HEK293 (cell line): Measurements from ENCODE around the gene PFDN1.

ENCODE experiments used
- CTCF ChIA-PET: fragments of 350-600 bp; formaldehyde crosslinking; extraction: SDS; loops from one replicate; lab custom pipeline; 2021; ENCODE audit warnings: antibody characterized with exemption; lab: Yijun Ruan, JAX
- POLR2A ChIA-PET: fragments of 300-600 bp; formaldehyde crosslinking; extraction: SDS; loops from one replicate; lab custom pipeline; 2020; ENCODE audit warnings: antibody characterized with exemption, inconsistent platforms; lab: Yijun Ruan, JAX
- H3K27ac ChIP-seq: fragments of 200-500 bp; sonication (Bioruptor generic); 2 replicates; pipeline ENCODE4 v1.5.1; 2014; ENCODE audit warnings: low read depth, low read length, control low read depth, inconsistent platforms; ENCODE audit errors: extremely low read depth
- H3K36me3 ChIP-seq, 2 experiments: fragments of 200-500 bp in 1 of 2; sonication (Bioruptor generic) in 1 of 2; 1 replicate in 1 of 2; 2 replicates in 1 of 2; pipeline ENCODE4 v1.5.1; 2014 to 2017; ENCODE audit warnings: inconsistent platforms in 2 of 2, low read length in 2 of 2; ENCODE audit not compliant: control insufficient read depth in 2 of 2, insufficient read depth in 1 of 2
- H3K4me1 ChIP-seq: fragments of 200-500 bp; sonication (Bioruptor generic); 2 replicates; pipeline ENCODE4 v1.5.1; 2014; ENCODE audit warnings: mild to moderate bottlenecking, low read length, inconsistent platforms; ENCODE audit not compliant: control insufficient read depth, insufficient read depth
- H3K4me3 ChIP-seq: 2 replicates; pipeline ENCODE4 v1.5.1; 2011; ENCODE audit warnings: low read depth, mild to moderate bottlenecking, control low read depth, low read length, moderate library complexity
- H3K9me3 ChIP-seq: fragments of 200-500 bp; sonication (Bioruptor generic); 2 replicates; pipeline ENCODE4 v1.5.1; 2014; ENCODE audit warnings: low read depth, low read length, inconsistent platforms; ENCODE audit not compliant: control insufficient read depth, insufficient read depth
- AEBP2 ChIP-seq: fragments of 450-650 bp; formaldehyde crosslinking; IDR thresholded peaks from 2 replicates; pipeline ENCODE4 v1.5.1; 2016; ENCODE audit warnings: missing biosample characterization, missing genetic modification characterization, borderline replicate concordance
- IKZF3 ChIP-seq: fragments of 450-650 bp; IDR thresholded peaks from 2 replicates; pipeline ENCODE4 v1.5.0; 2018; ENCODE audit warnings: missing biosample characterization, mild to moderate bottlenecking, missing genetic modification characterization, moderate library complexity
- KLF1 ChIP-seq: fragments of 450-650 bp; formaldehyde crosslinking; IDR thresholded peaks from 2 replicates; pipeline ENCODE4 v1.5.1; 2016; ENCODE audit warnings: missing biosample characterization, missing genetic modification characterization
- KLF10 ChIP-seq: fragments of 450-650 bp; IDR thresholded peaks from 2 replicates; pipeline ENCODE4 v1.5.1; 2018; ENCODE audit warnings: missing biosample characterization, mild to moderate bottlenecking, missing genetic modification characterization
- PRDM1 ChIP-seq: fragments of 450-650 bp; formaldehyde crosslinking; IDR thresholded peaks from 2 replicates; pipeline ENCODE4; 2016; ENCODE audit warnings: missing biosample characterization, missing genetic modification characterization
- WT1 ChIP-seq: fragments of 450-650 bp; formaldehyde crosslinking; IDR thresholded peaks from 2 replicates; pipeline ENCODE4 v1.5.1; 2016; ENCODE audit warnings: missing biosample characterization, missing genetic modification characterization
- YY2 ChIP-seq: fragments of 450-650 bp; formaldehyde crosslinking; IDR thresholded peaks from 2 replicates; pipeline ENCODE4 v1.5.1; 2016; ENCODE audit warnings: missing biosample characterization, missing genetic modification characterization
- ZBTB1 ChIP-seq: fragments of 450-650 bp; formaldehyde crosslinking; IDR thresholded peaks from 2 replicates; pipeline ENCODE4 v1.5.1; 2016; ENCODE audit warnings: missing biosample characterization, missing genetic modification characterization
- ZBTB10 ChIP-seq: fragments of 450-650 bp; formaldehyde crosslinking; IDR thresholded peaks from 2 replicates; pipeline ENCODE4 v1.5.1; 2016; ENCODE audit warnings: missing biosample characterization, missing genetic modification characterization
- ZBTB7A ChIP-seq: fragments of 450-650 bp; formaldehyde crosslinking; IDR thresholded peaks from 2 replicates; pipeline ENCODE4 v1.5.1; 2016; ENCODE audit warnings: low read depth, missing biosample characterization, missing genetic modification characterization
- ZNF223 ChIP-seq: fragments of 450-650 bp; formaldehyde crosslinking; IDR thresholded peaks from 2 replicates; pipeline ENCODE4 v1.5.1; 2016; ENCODE audit warnings: missing biosample characterization, missing genetic modification characterization
- ZNF248 ChIP-seq: fragments of 450-650 bp; formaldehyde crosslinking; IDR thresholded peaks from 2 replicates; pipeline ENCODE4 v1.5.1; 2017; ENCODE audit warnings: missing biosample characterization, missing genetic modification characterization
- ZNF274 ChIP-seq, 2 experiments: fragments of 200-500 bp in 1 of 2; fragments of 450-650 bp in 1 of 2; sonication (Bioruptor generic) in 1 of 2; formaldehyde crosslinking in 1 of 2; IDR thresholded peaks; 2 replicates each; pipeline versions ENCODE4 v1.5.1 to v1.6.1; 2014 to 2016; ENCODE audit warnings: borderline replicate concordance in 1 of 2, inconsistent platforms in 1 of 2, low read length in 1 of 2, missing biosample characterization in 1 of 2, missing genetic modification characterization in 1 of 2
- ZNF302 ChIP-seq: fragments of 450-650 bp; formaldehyde crosslinking; IDR thresholded peaks from 2 replicates; pipeline ENCODE4 v1.5.1; 2016; ENCODE audit warnings: missing biosample characterization, missing genetic modification characterization, low read depth
- ZNF398 ChIP-seq: fragments of 450-650 bp; formaldehyde crosslinking; IDR thresholded peaks from 2 replicates; pipeline ENCODE4 v1.5.1; 2017; ENCODE audit warnings: missing biosample characterization, missing genetic modification characterization
- ZNF473 ChIP-seq: fragments of 450-650 bp; formaldehyde crosslinking; IDR thresholded peaks from 2 replicates; pipeline ENCODE4 v1.5.1; 2017; ENCODE audit warnings: missing biosample characterization, missing genetic modification characterization
- ZNF518A ChIP-seq: fragments of 450-650 bp; formaldehyde crosslinking; conservative IDR thresholded peaks from 2 replicates; pipeline ENCODE4 v1.5.1; 2016; ENCODE audit warnings: low read depth, missing biosample characterization, missing genetic modification characterization
- ZNF585B ChIP-seq: fragments of 450-650 bp; formaldehyde crosslinking; IDR thresholded peaks from 2 replicates; pipeline ENCODE4 v1.5.1; 2016; ENCODE audit warnings: missing biosample characterization, missing genetic modification characterization
- ZNF707 ChIP-seq: fragments of 450-650 bp; formaldehyde crosslinking; IDR thresholded peaks from 2 replicates; pipeline ENCODE4 v1.5.1; 2016; ENCODE audit warnings: missing biosample characterization, missing genetic modification characterization
- ZNF76 ChIP-seq: fragments of 450-650 bp; formaldehyde crosslinking; IDR thresholded peaks from 2 replicates; pipeline ENCODE4; 2016; ENCODE audit warnings: low read depth, missing biosample characterization, missing genetic modification characterization, borderline replicate concordance

Gene PFDN1

GRCh38 chr5:140225396-140225795, 77.5 kb downstream of the PFDN1 start (continued):
- TF ChIP-seq KLF1 (tag by site-specific recombination) (no peak), ZNF398 (tag by site-specific recombination) (no peak)

- Histone ChIP-seq H3K4me3 (no peak overlapping the region), H3K36me3 (no peaks in the 10 kb centered on the region), H3K4me1 (peaks cover 13% of the 10 kb centered on the region), H3K9me3 (no peaks in the 10 kb centered on the region), H3K27ac (no peak overlapping the region)
- TF ChIP-seq YY2 (tag by site-specific recombination) (no peak), ZNF223 (no peak), AEBP2 (tag by site-specific recombination) (no peak), ZNF585B (no peak), WT1 (tag by site-specific recombination) (no peak), ZNF518A (no peak), ZNF274 (IDR thresholded peaks at IDR 0.05; ENCODE audit: low read length) (no peak), ZNF274 (tag by site-specific recombination; IDR thresholded peaks at IDR 0.05; ENCODE audit: borderline replicate concordance) (no peak), ZNF76 (tag by site-specific recombination) (no peak), KLF10 (tag by site-specific recombination) (no peak), ZNF707 (no peak), ZBTB1 (tag by site-specific recombination) (no peak), PRDM1 (no peak), ZBTB7A (tag by site-specific recombination) (no peak), ZNF302 (tag by site-specific recombination) (no peak), ZNF473 (tag by site-specific recombination) (no peak), IKZF3 (tag by site-specific recombination) (no peak), ZBTB10 (tag by site-specific recombination) (no peak), ZNF248 (tag by site-specific recombination) (no peak)
- POLR2A ChIA-PET = no interaction called here
- CTCF ChIA-PET = interaction anchor here (0.7 to 2.6 kb wide), 2 partner anchors 15 to 127 kb away, joined by 4 to 6 read pairs; no protein-coding TSS in a partner anchor
Measured at GRCh38 chr5:140224658-140225057, 78.2 kb downstream of the PFDN1 start.
